Bronchial epithelial cell (primary cell): Measurements from ENCODE around the gene CCNG2. TPM values are rescaled to one million over a fixed set of nuclear protein-coding genes. Genes with fewer than 3 reads are reported as not detected.

ENCODE experiments used
- DNase-seq: peaks from one replicate; pipeline ENCODE4 v3.0.0-alpha.2; 2010; ENCODE audit warnings: low read depth
- FAIRE-seq: peaks from 2 replicates; lab custom pipeline; 2011; peaks lifted over from hg19 to GRCh38; lab: Jason Lieb, UNC
- H3K27me3 ChIP-seq: 2 replicates; pipeline ENCODE4 v1.5.1; 2011; ENCODE audit warnings: low read length; ENCODE audit not compliant: control insufficient read depth, insufficient read depth
- H3K36me3 ChIP-seq: 2 replicates; pipeline ENCODE4 v1.5.1; 2011; ENCODE audit warnings: low read length; ENCODE audit not compliant: control insufficient read depth, insufficient read depth
- H3K4me3 ChIP-seq: 2 replicates; pipeline ENCODE4 v1.5.1; 2011; ENCODE audit warnings: mild to moderate bottlenecking, low read depth, low read length, control low read depth
- total RNA-seq: library from RNA; depleted of rRNA; stranded (reverse); fragments of >200 nt; gene quantifications from 2 replicates; pipeline ENCODE4 v1.2.1, GENCODE V29; 2014
- TF ChIP-seq, protein P1 (sequence below): IDR thresholded peaks from 2 replicates; pipeline ENCODE4 v1.5.1; 2011; ENCODE audit warnings: mild to moderate bottlenecking, moderate library complexity, low read length, control low read depth, inconsistent platforms; ENCODE audit not compliant: insufficient read depth, severe bottlenecking

The CCNG2 gene
- total RNA-seq, 1 donor from 2014 or later = 18.7 TPM

DNA sequence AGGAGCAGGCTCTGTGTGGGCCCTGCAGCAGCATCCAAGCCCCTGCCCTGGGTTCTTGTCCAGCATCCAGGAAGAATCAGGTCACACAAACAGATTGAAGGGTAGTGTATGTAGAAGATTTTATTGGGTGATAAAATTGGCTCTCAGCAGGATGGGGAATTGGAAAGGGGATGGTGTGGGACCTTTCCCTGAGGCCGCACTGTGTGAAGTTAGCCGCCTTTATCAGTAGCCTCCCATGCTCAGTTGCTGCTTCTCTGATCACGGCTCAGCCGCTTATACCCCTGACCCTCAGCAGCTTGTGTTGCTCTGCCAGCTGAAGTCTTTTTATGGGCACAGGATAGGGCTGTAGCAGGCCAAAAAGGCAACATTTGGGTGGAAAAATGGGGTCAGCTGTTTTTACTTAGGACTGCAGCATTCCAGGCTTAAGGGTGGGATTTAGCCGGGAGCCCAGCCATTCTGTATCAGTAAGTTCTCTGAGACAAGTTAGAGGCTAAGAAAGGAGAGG lies 35.2 kb upstream of the CCNG2 start:
- Histone ChIP-seq H3K4me3 (no peak overlapping the region), H3K36me3 (no peaks in the 10 kb centered on the region), H3K27me3 (no peaks in the 10 kb centered on the region)
- TF ChIP-seq, protein P1, sequence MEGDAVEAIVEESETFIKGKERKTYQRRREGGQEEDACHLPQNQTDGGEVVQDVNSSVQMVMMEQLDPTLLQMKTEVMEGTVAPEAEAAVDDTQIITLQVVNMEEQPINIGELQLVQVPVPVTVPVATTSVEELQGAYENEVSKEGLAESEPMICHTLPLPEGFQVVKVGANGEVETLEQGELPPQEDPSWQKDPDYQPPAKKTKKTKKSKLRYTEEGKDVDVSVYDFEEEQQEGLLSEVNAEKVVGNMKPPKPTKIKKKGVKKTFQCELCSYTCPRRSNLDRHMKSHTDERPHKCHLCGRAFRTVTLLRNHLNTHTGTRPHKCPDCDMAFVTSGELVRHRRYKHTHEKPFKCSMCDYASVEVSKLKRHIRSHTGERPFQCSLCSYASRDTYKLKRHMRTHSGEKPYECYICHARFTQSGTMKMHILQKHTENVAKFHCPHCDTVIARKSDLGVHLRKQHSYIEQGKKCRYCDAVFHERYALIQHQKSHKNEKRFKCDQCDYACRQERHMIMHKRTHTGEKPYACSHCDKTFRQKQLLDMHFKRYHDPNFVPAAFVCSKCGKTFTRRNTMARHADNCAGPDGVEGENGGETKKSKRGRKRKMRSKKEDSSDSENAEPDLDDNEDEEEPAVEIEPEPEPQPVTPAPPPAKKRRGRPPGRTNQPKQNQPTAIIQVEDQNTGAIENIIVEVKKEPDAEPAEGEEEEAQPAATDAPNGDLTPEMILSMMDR = no peak
- DNase-seq = no peak
- FAIRE-seq = no peak

- TF ChIP-seq, protein P1 = no peak
- DNase-seq (no peak), FAIRE-seq (no peak)
- no peaks in the 10 kb centered on the region for H3K27me3 ChIP-seq
- no peaks in the 10 kb centered on the region for H3K36me3 ChIP-seq
- no peak overlapping the region for H3K4me3 ChIP-seq
Observed at GRCh38 chr4:77122656-77123055, 34.4 kb upstream of the CCNG2 start.

DNA sequence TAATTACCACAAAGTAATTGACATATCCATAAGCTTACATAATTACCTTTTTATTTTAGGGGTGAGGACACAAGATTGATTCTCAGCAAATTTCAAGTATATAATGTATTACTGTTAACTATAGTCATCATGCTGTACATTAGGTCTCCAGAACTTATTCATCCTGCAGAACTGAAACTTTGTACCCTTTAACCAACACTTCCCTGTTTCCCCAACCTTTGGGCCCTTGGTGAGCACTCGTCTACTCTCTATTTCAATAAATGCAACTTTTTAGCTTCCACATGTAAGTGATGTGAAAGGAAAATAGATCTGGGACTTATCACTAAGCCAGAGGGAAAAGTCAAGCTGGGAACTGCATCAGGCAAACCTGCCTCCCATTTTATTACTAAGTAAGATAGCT lies 33.6 kb upstream of the CCNG2 start:
- FAIRE-seq = no peak
- Histone ChIP-seq H3K27me3 (no peaks in the 10 kb centered on the region), H3K36me3 (no peaks in the 10 kb centered on the region), H3K4me3 (no peak overlapping the region)
- TF ChIP-seq, protein P1 = no peak
- DNase-seq = no peak

DNA sequence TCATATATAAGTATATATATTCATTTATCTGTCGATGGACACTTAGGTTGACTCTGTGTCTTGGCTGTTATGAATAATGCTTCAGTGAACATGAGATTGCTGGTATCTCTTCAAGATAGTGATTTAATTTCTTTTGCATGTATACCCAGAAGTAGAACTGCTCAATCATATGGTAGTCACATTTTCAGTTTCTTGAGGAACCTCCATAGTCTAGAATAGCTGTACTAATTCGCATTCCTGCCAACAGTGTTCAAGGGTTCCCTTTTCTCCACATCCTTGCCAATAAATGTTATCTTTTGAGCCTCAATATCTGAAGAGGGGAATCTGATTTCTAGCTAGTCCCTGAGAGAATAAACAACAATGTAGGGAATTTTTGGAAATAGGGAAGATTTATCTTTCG lies 32.4 kb upstream of the CCNG2 start:
- TF ChIP-seq, protein P1 = no peak
- no peak for DNase-seq
- Histone ChIP-seq H3K36me3 (no peaks in the 10 kb centered on the region), H3K4me3 (no peak overlapping the region), H3K27me3 (no peaks in the 10 kb centered on the region)
- FAIRE-seq = no peak

- no peak for DNase-seq
- TF ChIP-seq, protein P1 = no peak
- H3K27me3 ChIP-seq = no peaks in the 10 kb centered on the region
- FAIRE-seq = no peak
- H3K36me3 ChIP-seq = no peaks in the 10 kb centered on the region
- H3K4me3 ChIP-seq = no peak overlapping the region
Observed at GRCh38 chr4:77125961-77126360, 31.0 kb upstream of the CCNG2 start.

DNA sequence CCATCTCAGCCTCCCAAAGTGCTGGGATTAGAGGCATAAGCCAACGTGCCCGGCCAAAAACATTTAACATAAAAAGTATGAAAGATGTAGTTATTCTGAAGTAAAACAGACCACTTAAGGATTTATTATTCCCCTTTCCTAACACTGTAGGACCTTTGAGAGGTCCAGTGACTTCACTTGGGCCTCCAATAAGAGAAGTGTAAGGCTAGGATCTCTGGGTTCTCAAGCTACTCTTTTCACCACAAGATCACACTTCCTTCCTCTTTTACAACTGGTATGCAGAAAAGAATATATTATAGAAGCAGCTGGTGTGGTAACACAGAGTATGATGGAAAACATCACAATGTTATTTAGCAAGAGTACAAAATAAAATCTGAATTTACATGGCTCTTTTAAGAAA lies 30.2 kb upstream of the CCNG2 start:
- H3K4me3 ChIP-seq = no peak overlapping the region
- FAIRE-seq (no peak), DNase-seq (no peak)
- TF ChIP-seq, protein P1 = no peak
- H3K36me3 ChIP-seq = no peaks in the 10 kb centered on the region
- no peaks in the 10 kb centered on the region for H3K27me3 ChIP-seq
